GM12878 (cell line): Measurements from ENCODE around the gene TAF6L. TPM values are rescaled to one million over a fixed set of nuclear protein-coding genes. Genes with fewer than 3 reads are reported as not detected.

Experiments used
- ATAC-seq: fragments of 200-7000 bp; cut with Tn5 transposase; 3 replicates; pipeline ENCODE4 v1.9.1; 2020; ENCODE audit warnings: mild to moderate bottlenecking, moderate library complexity
- BruUV-seq: library from RNA; stranded (reverse); fragments of 400-500 nt; replicated peaks from 2 replicates; lab custom pipeline; 2021; lab: Mats Ljungman, UMichigan
- CTCF ChIA-PET: fragments of 300-600 bp; sonication (Branson Sonifier 250); formaldehyde crosslinking; extraction: SDS; loops from one replicate; lab custom pipeline; 2021; ENCODE audit warnings: inconsistent platforms; lab: Yijun Ruan, JAX
- POLR2A ChIA-PET: fragments of 350-600 bp; formaldehyde crosslinking; extraction: SDS; loops from one replicate; lab custom pipeline; 2021; ENCODE audit warnings: inconsistent platforms; lab: Charles Lee
- RAD21 ChIA-PET: fragments of 300-600 bp; sonication (Branson Sonifier 250); formaldehyde crosslinking; loops from one replicate; lab custom pipeline; 2023; ENCODE audit warnings: antibody characterized with exemption; ENCODE audit not compliant: unreplicated experiment; lab: Charles Lee
- SMC1A ChIA-PET: fragments of 300-600 bp; sonication (Branson Sonifier 250); formaldehyde crosslinking; loops from one replicate; lab custom pipeline; 2023; ENCODE audit not compliant: unreplicated experiment, uncharacterized antibody; lab: Charles Lee
- DNase-seq: peaks from one replicate; pipeline ENCODE4 v3.0.0-alpha.2; 2011; ENCODE audit warnings: low read depth, low spot score
- FAIRE-seq: peaks from 3 replicates; lab custom pipeline; 2011; peaks lifted over from hg19 to GRCh38; lab: Jason Lieb, UNC
- H2AFZ ChIP-seq: 2 replicates; pipeline ENCODE4 v1.6.0; 2011; ENCODE audit warnings: low read depth, low read length, control low read depth; ENCODE audit not compliant: control insufficient read depth
- H3K27ac ChIP-seq: 2 replicates; pipeline ENCODE4 v1.5.1; 2011; ENCODE audit warnings: control low read depth; ENCODE audit not compliant: control insufficient read depth, insufficient read depth
- H3K27me3 ChIP-seq, 2 experiments: replicated peaks in 1 of 2; 2 replicates each; pipeline versions ENCODE4 v1.6.0 to v1.6.1; 2011; ENCODE audit warnings: low read length in 1 of 2; ENCODE audit not compliant: control insufficient read depth in 2 of 2, insufficient read depth in 2 of 2
- H3K36me3 ChIP-seq, 2 experiments: 2 replicates each; pipeline ENCODE4 v1.5.1; 2011; ENCODE audit warnings: low read length in 1 of 2; ENCODE audit not compliant: control insufficient read depth in 2 of 2, insufficient read depth in 2 of 2
- H3K4me1 ChIP-seq: 2 replicates; pipeline ENCODE4 v1.6.1; 2011; ENCODE audit warnings: mild to moderate bottlenecking, low read length, moderate library complexity, mixed read lengths; ENCODE audit not compliant: control insufficient read depth, insufficient read depth
- H3K4me2 ChIP-seq: 2 replicates; pipeline ENCODE4 v1.6.0; 2011; ENCODE audit warnings: control low read depth; ENCODE audit not compliant: control insufficient read depth, insufficient read depth
- H3K4me3 ChIP-seq: fragments of 200-600 bp; sonication (generic); 2 replicates; pipeline ENCODE4 v1.5.1; 2016
- H3K79me2 ChIP-seq: 2 replicates; pipeline ENCODE4 v1.6.0; 2011; ENCODE audit warnings: low read length; ENCODE audit not compliant: control insufficient read depth, insufficient read depth
- H3K9ac ChIP-seq: 2 replicates; pipeline ENCODE4 v1.8.0; 2011; ENCODE audit warnings: low read length, control low read depth, mixed read lengths; ENCODE audit not compliant: control insufficient read depth, insufficient read depth
- H3K9me3 ChIP-seq: replicated peaks from 3 replicates; pipeline ENCODE4 v1.5.1; 2011; ENCODE audit warnings: mild to moderate bottlenecking, low read length; ENCODE audit not compliant: control insufficient read depth, insufficient read depth
- H4K20me1 ChIP-seq: 2 replicates; pipeline ENCODE4 v1.6.0; 2011; ENCODE audit not compliant: control insufficient read depth, insufficient read depth
- BRCA1 ChIP-seq: IDR thresholded peaks from 2 replicates; pipeline ENCODE4 v1.6.1; 2011; ENCODE audit warnings: low read depth, low read length, improper control_type of control experiment
- CBFB ChIP-seq: IDR thresholded peaks from 2 replicates; pipeline ENCODE4 v1.6.1; 2016; ENCODE audit warnings: antibody characterized with exemption, low read depth
- CBX5 ChIP-seq: sonication (generic); IDR thresholded peaks from 2 replicates; pipeline ENCODE4 v1.6.1; 2016; ENCODE audit warnings: low read depth, moderate library complexity, mild to moderate bottlenecking, inconsistent platforms
- CREB1 ChIP-seq: IDR thresholded peaks from 2 replicates; pipeline ENCODE4 v1.6.1; 2012; ENCODE audit warnings: low read depth, mild to moderate bottlenecking, inconsistent platforms
- EP300 ChIP-seq, 2 experiments: fragments of 150-350 bp in 1 of 2; IDR thresholded peaks; 2 replicates each; pipeline ENCODE4 v1.6.1; 2011 to 2012; ENCODE audit warnings: low read depth in 2 of 2, low read length in 2 of 2, borderline replicate concordance in 1 of 2, improper control_type of control experiment in 1 of 2, inconsistent platforms in 1 of 2; ENCODE audit not compliant: control insufficient read depth in 1 of 2
- HCFC1 ChIP-seq: fragments of 150-350 bp; IDR thresholded peaks from 2 replicates; pipeline ENCODE4 v1.6.1; 2014; ENCODE audit warnings: low read length
- MEF2A ChIP-seq: IDR thresholded peaks from 2 replicates; pipeline ENCODE4 v1.6.1; 2011; ENCODE audit warnings: low read depth, mild to moderate bottlenecking, low read length, moderate library complexity; ENCODE audit not compliant: insufficient read depth
- MTA3 ChIP-seq: IDR thresholded peaks from 2 replicates; pipeline ENCODE4 v1.6.1; 2012; ENCODE audit warnings: low read length, inconsistent platforms, borderline replicate concordance
- NFYB ChIP-seq: IDR thresholded peaks from 2 replicates; pipeline ENCODE4 v1.6.1; 2011; ENCODE audit warnings: low read depth, mild to moderate bottlenecking, low read length, improper control_type of control experiment, moderate library complexity; ENCODE audit not compliant: insufficient read depth
- PAX5 ChIP-seq: IDR thresholded peaks from 2 replicates; pipeline ENCODE4 v1.6.1; 2011; ENCODE audit warnings: low read depth, low read length, borderline replicate concordance
- PAX8 ChIP-seq: fragments of 450-650 bp; IDR thresholded peaks from 2 replicates; pipeline ENCODE4 v1.6.1; 2017; ENCODE audit warnings: mild to moderate bottlenecking, moderate library complexity
- PML ChIP-seq: IDR thresholded peaks from 2 replicates; pipeline ENCODE4 v1.6.1; 2012; ENCODE audit warnings: low read length, inconsistent platforms
- SMC3 ChIP-seq: IDR thresholded peaks from 2 replicates; pipeline ENCODE4 v1.6.1; 2011; ENCODE audit warnings: low read length, improper control_type of control experiment, borderline replicate concordance
- SRF ChIP-seq, 2 experiments: IDR thresholded peaks; 2 replicates each; pipeline ENCODE4 v1.6.1; 2011; ENCODE audit warnings: low read depth in 2 of 2, low read length in 2 of 2, mild to moderate bottlenecking in 1 of 2, moderate library complexity in 1 of 2
- TARDBP ChIP-seq: IDR thresholded peaks from 2 replicates; pipeline ENCODE4 v1.6.1; 2016; ENCODE audit warnings: borderline replicate concordance
- ZZZ3 ChIP-seq: IDR thresholded peaks from 2 replicates; pipeline ENCODE4 v1.6.1; 2011; ENCODE audit warnings: low read depth; ENCODE audit not compliant: control insufficient read depth, insufficient read length
- WGBS: methylation state at CpG from one replicate; pipeline ENCODE4 v1.1.6; 2016; ENCODE audit warnings: low lambda C conversion rate; ENCODE audit not compliant: insufficient replicate concordance, insufficient coverage; ENCODE audit errors: missing lambda C conversion rate; 5-methylcytosine and 5-hydroxymethylcytosine counted together
- in situ Hi-C: fragments of 300-500 bp; cut with MboI; formaldehyde crosslinking; loops from 9 replicates; pipeline ENCODE4 v1.14.3; 2018; ENCODE audit warnings: mixed read lengths
- intact Hi-C: fragments of 100-400 bp; cut with micrococcal nuclease; formaldehyde crosslinking; loops from one replicate; pipeline ENCODE4 v1.14.2; 2022; ENCODE audit not compliant: unreplicated experiment
- polyA plus RNA-seq, 11 experiments: library from polyadenylated mRNA; depleted of rRNA in 4 of 11; unstranded in 6 of 11; stranded (reverse) in 5 of 11; fragments of >200 nt; fragmentation: Nextera tagmentation in 4 of 11; fragmentation: Illumina TruSeq in 1 of 11; extraction: Ambion mirVana in 4 of 11; extraction: Trizol in 1 of 11; gene quantifications; 1 replicate in 1 of 11; 2 replicates in 10 of 11; pipeline versions ENCODE4 v1.2.1 to v1.2.3, GENCODE V29; 2011 to 2016; ENCODE audit warnings: inconsistent platforms in 2 of 11, missing spikeins in 2 of 11, low read depth in 1 of 11
- total RNA-seq, 4 experiments: library from RNA; depleted of rRNA in 3 of 4; stranded (reverse); fragments of >200 nt in 3 of 4; fragmentation: Illumina TruSeq in 1 of 4; extraction: Trizol in 1 of 4; gene quantifications; 2 replicates each; pipeline versions ENCODE4 v1.2.1 to v1.2.3, GENCODE V29; 2013 to 2021
- TF ChIP-seq, protein P1 (sequence below): fragments of 450-650 bp; formaldehyde crosslinking; IDR thresholded peaks from 2 replicates; pipeline ENCODE4 v1.5.0; 2022; ENCODE audit warnings: mild to moderate bottlenecking, missing genetic modification characterization
- TF ChIP-seq, protein P2 (sequence below): IDR thresholded peaks from 2 replicates; pipeline ENCODE4 v1.6.1; 2012; ENCODE audit warnings: low read length, inconsistent platforms
- TF ChIP-seq, protein P3 (sequence below): IDR thresholded peaks from 2 replicates; pipeline ENCODE4 v1.6.1; 2012; ENCODE audit warnings: low read depth, low read length, improper control_type of control experiment

TAF6L gene
- total and polyA plus RNA-seq, 10 of the 15 experiments (the other 5 are each of a cell fraction or from before 2014, with no cell fraction given), result 0.15 to 35.6 (median 19.0) TPM

DNA sequence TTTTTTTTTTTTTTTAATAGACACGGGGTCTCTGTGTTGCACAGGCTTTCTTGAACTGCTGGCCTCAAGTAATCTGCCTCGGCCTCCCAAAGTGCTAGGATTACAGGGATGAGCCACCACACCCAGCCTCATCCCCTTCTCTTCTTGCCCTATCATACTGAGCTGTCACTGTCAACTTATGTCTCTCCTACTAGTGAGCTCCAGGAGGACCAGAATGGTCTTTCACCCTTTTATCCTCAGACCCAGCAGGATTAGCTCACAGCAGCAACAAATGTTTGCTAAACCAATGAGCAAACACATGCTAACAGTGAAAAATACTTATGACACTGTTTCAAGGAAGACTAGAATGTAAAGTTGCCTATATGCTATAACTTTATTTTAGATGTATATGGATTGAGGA lies 40.5 kb downstream of the TAF6L start (continued):
- TF ChIP-seq, protein P1, sequence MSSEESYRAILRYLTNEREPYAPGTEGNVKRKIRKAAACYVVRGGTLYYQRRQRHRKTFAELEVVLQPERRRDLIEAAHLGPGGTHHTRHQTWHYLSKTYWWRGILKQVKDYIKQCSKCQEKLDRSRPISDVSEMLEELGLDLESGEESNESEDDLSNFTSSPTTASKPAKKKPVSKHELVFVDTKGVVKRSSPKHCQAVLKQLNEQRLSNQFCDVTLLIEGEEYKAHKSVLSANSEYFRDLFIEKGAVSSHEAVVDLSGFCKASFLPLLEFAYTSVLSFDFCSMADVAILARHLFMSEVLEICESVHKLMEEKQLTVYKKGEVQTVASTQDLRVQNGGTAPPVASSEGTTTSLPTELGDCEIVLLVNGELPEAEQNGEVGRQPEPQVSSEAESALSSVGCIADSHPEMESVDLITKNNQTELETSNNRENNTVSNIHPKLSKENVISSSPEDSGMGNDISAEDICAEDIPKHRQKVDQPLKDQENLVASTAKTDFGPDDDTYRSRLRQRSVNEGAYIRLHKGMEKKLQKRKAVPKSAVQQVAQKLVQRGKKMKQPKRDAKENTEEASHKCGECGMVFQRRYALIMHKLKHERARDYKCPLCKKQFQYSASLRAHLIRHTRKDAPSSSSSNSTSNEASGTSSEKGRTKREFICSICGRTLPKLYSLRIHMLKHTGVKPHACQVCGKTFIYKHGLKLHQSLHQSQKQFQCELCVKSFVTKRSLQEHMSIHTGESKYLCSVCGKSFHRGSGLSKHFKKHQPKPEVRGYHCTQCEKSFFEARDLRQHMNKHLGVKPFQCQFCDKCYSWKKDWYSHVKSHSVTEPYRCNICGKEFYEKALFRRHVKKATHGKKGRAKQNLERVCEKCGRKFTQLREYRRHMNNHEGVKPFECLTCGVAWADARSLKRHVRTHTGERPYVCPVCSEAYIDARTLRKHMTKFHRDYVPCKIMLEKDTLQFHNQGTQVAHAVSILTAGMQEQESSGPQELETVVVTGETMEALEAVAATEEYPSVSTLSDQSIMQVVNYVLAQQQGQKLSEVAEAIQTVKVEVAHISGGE (CRISPR knock-in tag), result no peak

DNA sequence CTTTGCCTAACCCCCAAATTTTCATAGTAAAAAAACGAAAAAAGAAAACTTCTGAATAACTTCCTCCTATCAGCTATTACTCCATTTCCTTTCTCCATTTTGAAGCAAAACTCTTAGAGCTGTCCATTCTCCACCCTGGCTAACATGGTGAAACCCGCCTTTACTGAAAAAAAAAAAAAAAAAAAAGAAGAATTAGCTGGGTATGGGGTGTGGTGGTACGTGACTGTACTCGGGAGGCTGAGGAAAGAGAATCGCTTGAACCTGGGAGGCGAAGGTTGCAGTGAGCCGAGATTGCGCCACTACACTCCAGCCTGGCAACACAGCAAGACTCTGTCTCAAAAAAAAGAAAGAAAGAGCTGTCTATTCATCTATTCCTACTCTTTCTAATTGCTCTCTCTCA lies 45.4 kb downstream of the TAF6L start:
- no peak overlapping the region for H3K4me2 ChIP-seq
- no peak overlapping the region for H2AFZ ChIP-seq
- no peak overlapping the region for H3K9ac ChIP-seq
- ChIA-PET SMC1A (interaction anchor here (0.7 to 2.2 kb wide), 9 partner anchors 10 to 86 kb away, joined by 3 to 10 read pairs (median 3); partner anchors contain the start of genes NXF1 and STX5), POLR2A (interaction anchor here (0.6 to 1.7 kb wide), 9 partner anchors 9 to 1439 kb away, joined by 3 to 17 read pairs (median 3); partner anchors contain the start of genes NXF1, STX5 and ZBTB3), CTCF (interaction anchor here (0.7 to 1.8 kb wide), 5 partner anchors 11 to 59 kb away, joined by 3 to 4 read pairs (median 4); no protein-coding TSS in a partner anchor), RAD21 (interaction anchor here (0.6 to 0.7 kb wide), 2 partner anchors 15 to 89 kb away, joined by 3 read pairs; partner anchors contain the start of gene STX5)
- BruUV-seq, result no TSS peak
- no peak overlapping the region for H3K27ac ChIP-seq
- H3K79me2 ChIP-seq, result no peaks in the 10 kb centered on the region
- H3K27me3 ChIP-seq, result no peaks in the 10 kb centered on the region
- no peak overlapping the region for H3K4me3 ChIP-seq
- no peaks in the 10 kb centered on the region for H3K4me1 ChIP-seq
- WGBS, result 91% methylated on average over 8 of the region's 8 CpGs
- no peaks in the 10 kb centered on the region for H3K9me3 ChIP-seq
- intact Hi-C loops (no loop called here), in situ Hi-C loops (no loop called here)
- H3K36me3 ChIP-seq, result peaks cover 0 to 2% of the 10 kb centered on the region in 2 experiments; a peak in 2 of 4 replicates
- DNase-seq (no peak), FAIRE-seq (no peak), ATAC-seq (no peak)
- no peaks in the 10 kb centered on the region for H4K20me1 ChIP-seq
- TF ChIP-seq PAX8 (no peak), TARDBP (no peak), MTA3 (no peak), CREB1 (no peak), BRCA1 (no peak), PAX5 (no peak), CBX5 (no peak), NFYB (no peak), PML (no peak), EP300 (IDR thresholded peaks at IDR 0.05; ENCODE audit: borderline replicate concordance in 1 of 2, control insufficient read depth in 1 of 2, low read depth in 2 of 2, low read length in 2 of 2) (no peak), SRF (IDR thresholded peaks at IDR 0.05; ENCODE audit: low read depth in 2 of 2, low read length in 2 of 2) (no peak), ZZZ3 (no peak), CBFB (no peak), HCFC1 (no peak), SMC3 (no peak), MEF2A (no peak)
- TF ChIP-seq, protein P2, sequence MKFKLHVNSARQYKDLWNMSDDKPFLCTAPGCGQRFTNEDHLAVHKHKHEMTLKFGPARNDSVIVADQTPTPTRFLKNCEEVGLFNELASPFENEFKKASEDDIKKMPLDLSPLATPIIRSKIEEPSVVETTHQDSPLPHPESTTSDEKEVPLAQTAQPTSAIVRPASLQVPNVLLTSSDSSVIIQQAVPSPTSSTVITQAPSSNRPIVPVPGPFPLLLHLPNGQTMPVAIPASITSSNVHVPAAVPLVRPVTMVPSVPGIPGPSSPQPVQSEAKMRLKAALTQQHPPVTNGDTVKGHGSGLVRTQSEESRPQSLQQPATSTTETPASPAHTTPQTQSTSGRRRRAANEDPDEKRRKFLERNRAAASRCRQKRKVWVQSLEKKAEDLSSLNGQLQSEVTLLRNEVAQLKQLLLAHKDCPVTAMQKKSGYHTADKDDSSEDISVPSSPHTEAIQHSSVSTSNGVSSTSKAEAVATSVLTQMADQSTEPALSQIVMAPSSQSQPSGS, result no peak
- TF ChIP-seq, protein P3, sequence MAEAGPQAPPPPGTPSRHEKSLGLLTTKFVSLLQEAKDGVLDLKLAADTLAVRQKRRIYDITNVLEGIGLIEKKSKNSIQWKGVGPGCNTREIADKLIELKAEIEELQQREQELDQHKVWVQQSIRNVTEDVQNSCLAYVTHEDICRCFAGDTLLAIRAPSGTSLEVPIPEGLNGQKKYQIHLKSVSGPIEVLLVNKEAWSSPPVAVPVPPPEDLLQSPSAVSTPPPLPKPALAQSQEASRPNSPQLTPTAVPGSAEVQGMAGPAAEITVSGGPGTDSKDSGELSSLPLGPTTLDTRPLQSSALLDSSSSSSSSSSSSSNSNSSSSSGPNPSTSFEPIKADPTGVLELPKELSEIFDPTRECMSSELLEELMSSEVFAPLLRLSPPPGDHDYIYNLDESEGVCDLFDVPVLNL, result no peak
